Measurements from ENCODE around the gene ARHGAP24.

Gene ARHGAP24

DNA sequence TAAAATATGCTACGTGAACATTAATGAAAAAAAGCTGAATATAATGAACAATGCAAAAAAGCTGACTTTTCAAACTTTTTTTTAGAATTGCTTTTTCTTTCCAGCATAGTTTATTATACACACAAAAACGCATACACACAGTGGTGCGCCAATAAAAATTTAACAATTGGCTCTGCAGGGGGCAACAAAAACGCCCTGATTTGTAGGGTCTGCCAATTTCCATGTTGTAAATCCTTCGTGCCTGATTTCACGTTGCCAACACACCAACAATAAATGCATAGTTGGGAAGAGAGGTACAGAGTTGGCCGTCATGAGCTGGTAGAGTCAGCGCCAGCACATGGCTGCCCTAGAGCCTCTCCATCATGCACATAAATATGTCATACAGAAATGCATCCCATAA lies 551.8 kb downstream of the ARHGAP24 start:
- DNase-seq (ENCODE audit: low read depth) = no peak

GRCh38 chr4:86031927-86032326 lies 557.0 kb downstream of the ARHGAP24 start:
- DNase-seq (ENCODE audit: low read depth) = no peak

- no peak for DNase-seq (ENCODE audit: low read depth)
These were observed 557.6 kb downstream of the ARHGAP24 start for GRCh38 chr4:86032476-86033022.

DNA sequence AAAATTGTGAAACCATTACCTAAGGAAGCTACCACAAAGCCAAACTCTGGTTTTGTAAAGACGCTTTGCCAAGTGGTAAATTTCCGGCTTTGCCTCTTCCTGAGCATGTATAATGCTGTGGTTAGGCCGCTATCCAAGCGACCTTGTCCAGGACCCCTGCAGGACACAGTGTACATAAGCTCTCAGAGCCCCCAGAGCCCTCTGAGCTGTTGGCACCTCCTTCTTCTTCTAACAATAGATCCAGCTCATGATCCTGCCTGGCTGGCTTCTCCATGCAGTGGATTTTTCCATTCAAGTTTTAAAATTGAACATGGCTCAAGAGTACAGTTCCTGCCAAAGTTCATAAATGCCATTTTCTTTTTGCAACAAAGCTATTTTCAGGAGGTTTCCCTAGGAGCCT lies 558.2 kb downstream of the ARHGAP24 start:
- DNase-seq (ENCODE audit: low read depth) = no peak

- no peak for DNase-seq (ENCODE audit: low read depth)
These were observed 559.7 kb downstream of the ARHGAP24 start for GRCh38 chr4:86034616-86035015.

DNA sequence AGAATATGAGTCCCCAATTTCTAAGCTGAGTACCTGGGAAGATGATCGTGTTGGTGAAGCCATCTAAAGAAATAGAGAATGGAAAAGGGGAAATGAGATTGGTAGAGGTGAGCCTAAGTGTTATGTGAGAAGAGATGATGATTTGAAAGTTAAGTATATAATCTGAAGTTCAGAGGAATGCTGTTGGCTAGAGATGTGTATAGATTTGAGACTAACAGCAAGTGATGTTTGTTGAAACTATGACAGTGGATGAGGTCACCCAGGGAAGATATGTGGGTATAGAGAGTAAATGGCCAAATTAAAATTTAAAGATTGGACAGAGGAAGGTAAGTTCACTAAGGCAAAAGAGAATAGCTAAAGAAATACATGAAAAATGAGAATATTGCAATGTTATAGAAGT lies 560.7 kb downstream of the ARHGAP24 start:
- no peak for DNase-seq (ENCODE audit: low read depth)

DNA sequence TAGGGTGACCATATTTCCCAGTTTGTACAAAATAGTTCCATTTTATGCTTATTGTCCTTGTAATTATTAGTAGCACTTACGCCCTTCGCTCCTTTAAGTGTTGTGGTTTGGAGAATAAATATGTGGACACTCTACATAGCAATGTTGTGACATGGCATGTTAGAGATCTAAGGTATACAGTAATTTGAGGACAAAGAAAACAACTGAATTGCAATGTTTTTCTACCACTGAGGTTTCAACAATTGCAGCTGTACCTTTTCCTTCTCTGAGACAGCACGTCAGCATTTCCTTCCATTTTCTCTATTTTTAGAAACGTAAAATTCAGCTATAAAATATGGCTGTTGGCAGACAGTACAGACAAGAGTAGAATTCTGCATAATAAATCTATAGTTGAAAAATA lies 561.8 kb downstream of the ARHGAP24 start:
- no peak for DNase-seq (ENCODE audit: low read depth)

- no peak for DNase-seq (ENCODE audit: low read depth)
These were observed 563.1 kb downstream of the ARHGAP24 start for GRCh38 chr4:86038037-86038436.

GRCh38 chr4:86043755-86044592 lies 569.0 kb downstream of the ARHGAP24 start:
- DNase-seq (ENCODE audit: low read depth) = no peak

DNA sequence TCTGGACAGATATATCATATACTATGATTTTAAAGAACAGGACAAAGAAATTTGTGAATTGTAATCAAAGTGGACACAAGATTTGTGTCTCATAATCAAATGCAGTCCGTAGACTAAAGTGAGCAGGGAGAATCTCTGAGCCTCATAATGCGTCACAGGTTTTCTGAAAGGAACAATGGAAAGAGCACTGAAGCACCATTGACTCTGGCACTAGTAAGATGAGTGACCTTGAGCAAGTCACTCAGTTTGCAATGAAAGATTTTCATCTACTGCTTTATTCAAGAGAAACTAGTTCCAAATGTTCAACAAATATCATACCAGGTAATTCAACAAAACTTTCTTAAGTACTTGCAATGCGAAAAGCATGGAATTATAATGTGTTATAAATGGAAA lies 569.6 kb downstream of the ARHGAP24 start:
- no peak for DNase-seq (ENCODE audit: low read depth)

DNA sequence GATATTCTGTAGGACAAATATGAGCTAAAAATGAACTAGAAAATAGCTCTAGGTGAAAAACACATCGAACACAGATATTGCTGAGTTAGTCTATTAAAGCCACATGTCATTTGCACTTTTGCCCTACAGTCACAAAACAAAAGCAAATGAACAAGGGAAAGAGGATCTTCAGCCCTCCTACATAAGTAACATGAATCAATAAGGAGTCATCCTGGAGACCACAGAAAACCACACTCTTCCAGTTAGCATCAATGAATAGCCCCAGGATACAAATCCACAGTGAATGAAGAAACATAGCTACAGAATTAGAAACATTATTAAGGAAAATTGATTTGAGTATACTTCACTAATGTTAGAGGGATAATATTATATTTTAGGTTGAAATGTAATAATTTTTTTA lies 573.5 kb downstream of the ARHGAP24 start:
- DNase-seq (ENCODE audit: low read depth) = no peak

DNA sequence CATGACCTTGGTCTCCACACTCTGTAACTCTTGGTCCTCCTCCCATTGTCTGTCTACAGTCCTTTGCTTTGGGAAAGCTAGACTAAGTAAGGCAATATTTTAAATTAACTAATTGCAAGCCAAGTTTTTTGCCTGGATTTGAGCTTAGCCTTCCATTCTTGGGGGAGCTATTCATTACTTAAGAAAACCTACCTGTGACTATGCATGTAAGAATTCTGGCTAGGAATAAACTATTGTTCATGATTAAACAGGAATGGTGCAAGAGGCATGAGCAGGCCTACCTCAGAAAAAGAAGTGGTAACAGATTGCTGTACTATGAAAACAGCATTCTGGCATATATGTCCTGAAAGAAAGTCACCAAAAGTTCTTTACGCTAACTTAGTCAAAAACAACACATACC lies 575.5 kb downstream of the ARHGAP24 start:
- DNase-seq (ENCODE audit: low read depth) = no peak

Data from activated gamma-delta T cell treated with anti-CD3 and anti-CD28 coated beads, Interleukin-2, amount 50 U/mL, for 16 hours (primary cell).